Left renal pelvis (tissue), 4 donors: Measurements from ENCODE around the gene NAPG. TPM values are rescaled to one million over a fixed set of nuclear protein-coding genes. Genes with fewer than 3 reads are reported as not detected.
"Not testable (repeated sequence)": the region's sequence is repeated elsewhere in the genome, so short reads cannot be mapped to it uniquely, and the experiment has no call there.

ENCODE experiments used
- DNase-seq, 4 donors: peaks; one replicate each; pipeline ENCODE4 v3.0.0-alpha.2; 2013; ENCODE audit warnings: low read depth in 4 of 4, low spot score in 3 of 4
- polyA plus RNA-seq, 4 donors: library from polyadenylated mRNA; unstranded; fragments of 120-200 nt; gene quantifications; one replicate each; pipeline ENCODE4 v1.2.1, GENCODE V29; 2013; ENCODE audit not compliant: insufficient read length in 4 of 4

The NAPG gene
- polyA plus RNA-seq, 4 donors, result 22.5 to 26.3 (median 23.4) TPM

DNA sequence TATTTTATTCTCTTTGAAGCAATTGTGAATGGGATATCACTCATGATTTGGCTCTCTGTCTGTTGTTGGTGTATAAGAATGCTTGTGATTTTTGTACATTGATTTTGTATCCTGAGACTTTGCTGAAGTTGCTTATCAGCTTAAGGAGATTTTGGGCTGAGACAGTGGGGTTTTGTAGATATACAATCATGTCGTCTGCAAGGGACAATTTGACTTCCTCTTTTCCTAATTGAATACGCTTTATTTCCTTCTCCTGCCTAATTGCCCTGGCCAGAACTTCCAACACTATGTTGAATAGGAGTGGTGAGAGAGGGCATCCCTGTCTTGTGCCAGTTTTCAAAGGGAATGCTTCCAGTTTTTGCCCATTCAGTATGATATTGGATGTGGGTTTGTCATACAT is 48.6 kb downstream of the NAPG start:
- not testable (repeated sequence) for DNase-seq

DNA sequence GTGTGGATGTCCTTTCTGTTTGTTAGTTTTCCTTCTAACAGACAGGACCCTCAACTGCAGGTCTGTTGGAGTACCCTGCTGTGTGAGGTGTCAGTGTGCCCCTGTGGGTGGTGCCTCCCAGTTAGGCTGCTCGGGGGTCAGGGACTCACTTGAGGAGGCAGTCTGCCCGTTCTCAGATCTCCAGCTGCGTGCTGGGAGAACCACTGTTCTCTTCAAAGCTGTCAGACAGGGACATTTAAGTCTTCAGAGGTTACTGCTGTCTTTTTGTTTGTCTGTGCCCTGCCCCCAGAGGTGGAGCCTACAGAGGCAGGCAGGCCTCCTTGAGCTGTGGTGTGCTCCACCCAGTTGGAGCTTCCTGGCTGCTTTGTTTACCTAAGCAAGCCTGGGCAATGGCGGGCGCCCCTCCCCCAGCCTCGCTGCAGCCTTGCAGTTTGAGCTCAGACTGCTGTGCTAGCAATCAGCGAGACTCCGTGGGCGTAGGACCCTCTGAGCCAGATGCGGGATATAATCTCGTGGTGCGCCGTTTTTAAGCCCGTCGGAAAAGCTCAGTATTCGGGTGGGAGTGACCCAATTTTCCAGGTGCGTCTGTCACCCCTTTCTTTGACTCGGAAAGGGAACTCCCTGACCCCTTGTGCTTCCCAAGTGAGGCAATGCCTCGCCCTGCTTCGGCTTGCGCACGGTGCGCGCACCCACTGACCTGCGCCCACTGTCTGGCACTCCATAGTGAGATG is 52.2 kb downstream of the NAPG start:
- DNase-seq, result not testable (repeated sequence)

DNA sequence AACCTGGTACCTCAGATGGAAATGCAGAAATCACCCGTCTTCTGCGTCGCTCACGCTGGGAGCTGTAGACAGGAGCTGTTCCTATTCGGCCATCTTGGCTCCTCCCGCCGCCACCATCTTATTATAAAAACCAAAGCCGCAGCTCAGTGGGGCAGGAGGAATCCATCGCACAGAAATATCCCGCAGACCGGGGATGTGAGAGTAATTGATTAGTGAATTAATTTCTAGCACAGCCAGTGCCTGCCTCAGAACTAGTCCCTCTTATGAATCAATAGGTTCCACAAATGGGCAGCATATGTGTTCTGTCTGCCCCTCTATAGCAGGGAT is 52.7 kb downstream of the NAPG start:
- not testable (repeated sequence) for DNase-seq

DNA sequence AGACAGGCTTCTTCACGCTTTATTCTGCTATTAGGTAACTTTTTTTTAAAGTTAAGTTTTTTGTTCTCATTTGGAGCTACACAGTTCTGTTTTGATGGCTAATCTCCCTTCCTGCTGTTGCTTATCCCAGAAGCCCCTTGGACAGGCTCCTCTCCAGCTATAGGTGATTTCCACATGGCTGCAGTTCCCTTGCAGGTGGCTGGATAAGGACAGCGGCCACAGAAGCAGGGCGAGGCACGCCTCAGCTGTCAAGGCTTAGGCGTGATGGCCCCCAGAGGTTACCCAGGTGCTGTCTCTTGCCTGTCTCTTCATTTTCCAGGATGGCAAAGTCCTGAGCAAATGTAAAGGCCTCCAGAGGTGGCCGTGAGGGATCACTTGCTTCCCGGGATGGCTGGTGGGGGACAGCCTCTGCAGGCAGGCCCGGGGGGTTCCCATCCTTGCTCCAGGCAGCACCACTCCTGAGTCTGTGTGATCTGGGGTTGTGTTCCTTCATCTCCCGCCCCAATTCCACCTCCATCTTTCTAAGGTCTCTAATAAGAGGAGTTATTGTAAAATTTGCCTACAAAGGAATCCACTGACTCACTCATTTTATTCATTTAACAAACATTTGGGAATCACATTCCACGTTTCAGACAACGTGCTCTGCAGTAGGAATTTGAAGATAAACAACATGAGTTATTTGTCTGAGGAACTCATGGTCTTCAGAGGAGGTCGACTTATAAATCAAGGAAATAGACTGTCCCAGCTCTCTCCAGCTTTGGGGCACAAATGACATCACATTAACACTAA is 53.4 kb downstream of the NAPG start:
- DNase-seq, result no peak

DNA sequence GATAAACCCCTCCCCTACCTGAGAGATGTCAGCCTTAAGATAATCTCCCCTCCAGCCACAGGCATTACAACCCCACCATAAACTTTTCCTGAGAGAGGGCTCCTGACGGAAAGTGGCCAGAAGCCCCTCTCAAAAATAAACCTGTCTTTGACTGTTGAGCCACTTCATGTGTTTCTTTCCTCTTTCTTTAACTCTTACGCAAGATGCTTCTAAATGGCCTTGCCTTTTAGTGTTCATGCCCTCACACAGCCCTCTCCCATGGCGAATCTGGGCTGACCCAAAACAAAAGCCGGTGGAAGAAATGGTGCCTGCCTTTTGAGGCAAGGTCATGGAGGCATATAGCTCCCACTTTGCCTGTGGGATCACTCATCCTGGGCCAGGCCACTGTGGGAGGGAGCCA is 54.4 kb downstream of the NAPG start:
- no peak for DNase-seq

DNA sequence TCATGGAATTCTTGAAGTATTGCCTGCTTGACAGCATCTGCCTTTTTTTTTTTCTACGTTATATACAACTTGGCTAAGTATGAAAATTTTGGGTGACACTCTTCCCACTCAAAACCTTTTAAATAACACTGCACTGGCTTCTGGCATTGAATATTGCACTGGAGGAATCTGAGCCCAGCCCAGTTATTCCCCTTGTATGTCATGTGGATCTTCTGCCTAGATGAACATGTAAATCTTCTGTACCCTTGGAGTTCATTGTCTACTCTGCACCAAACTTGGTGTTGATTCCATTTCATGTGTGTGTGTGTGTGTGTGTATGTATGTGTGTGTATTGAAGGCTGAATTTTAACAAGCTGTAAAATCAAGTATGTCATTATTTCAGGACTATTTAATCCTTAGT is 59.4 kb downstream of the NAPG start:
- no peak for DNase-seq

DNA sequence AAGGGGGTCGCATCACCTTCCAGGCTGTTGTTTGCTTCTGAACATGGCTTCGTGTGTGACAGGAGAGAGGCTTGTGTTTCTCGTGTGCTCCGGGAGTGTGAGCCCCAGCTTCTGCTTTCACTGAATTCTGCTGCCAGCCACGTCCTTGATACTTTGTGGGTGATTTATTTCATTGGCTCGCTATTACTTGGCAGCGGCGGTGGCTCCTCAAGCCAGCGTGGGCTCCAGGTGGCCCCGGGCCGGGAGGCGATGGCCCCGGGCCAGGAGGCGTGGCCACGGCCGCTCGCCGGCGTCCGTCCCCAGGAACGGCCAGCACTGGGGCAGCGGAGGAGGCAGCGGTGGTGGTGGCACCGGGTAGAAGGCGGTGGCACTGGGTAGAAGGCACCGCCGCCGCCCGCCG is 63.1 kb downstream of the NAPG start:
- DNase-seq, result no peak

DNA sequence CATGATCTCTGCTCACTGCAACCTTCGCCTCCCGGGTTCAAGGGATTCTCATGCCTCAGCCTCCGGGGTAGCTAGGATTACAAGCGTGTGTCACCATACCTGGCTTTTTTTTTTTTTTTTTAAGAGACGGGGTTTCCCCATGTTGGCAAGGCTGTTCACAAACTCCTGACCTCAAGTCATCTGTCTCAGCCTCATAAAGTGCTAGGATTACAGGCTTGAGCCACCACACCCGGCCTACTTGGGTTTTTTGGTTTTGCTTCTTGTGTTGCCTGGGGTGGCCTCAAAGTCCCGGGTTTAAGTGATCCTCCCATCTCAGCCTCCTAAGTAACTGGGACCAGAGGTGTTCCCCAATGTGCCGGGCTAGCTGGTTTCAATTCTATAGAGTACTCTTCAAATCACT is 64.6 kb downstream of the NAPG start:
- no peak for DNase-seq

DNA sequence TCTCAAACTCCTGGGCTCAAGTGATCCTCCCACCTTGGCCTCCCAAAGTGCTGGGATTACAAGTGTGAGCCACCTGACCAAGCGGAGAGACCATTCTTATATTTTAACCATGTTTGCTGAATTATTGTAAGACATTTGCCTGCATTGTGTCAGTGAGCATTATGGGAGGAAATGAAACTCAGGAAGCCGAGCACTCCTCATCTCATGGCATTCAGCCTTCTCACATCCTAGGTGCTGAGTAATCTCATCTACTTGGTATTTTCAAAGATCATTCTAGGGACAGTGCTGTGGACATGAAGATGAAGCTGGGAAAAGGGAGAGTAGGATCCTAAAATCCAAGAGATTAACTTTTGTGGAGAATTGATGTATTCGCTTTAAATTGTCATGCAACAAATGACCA is 66.1 kb downstream of the NAPG start:
- no peak for DNase-seq

DNA sequence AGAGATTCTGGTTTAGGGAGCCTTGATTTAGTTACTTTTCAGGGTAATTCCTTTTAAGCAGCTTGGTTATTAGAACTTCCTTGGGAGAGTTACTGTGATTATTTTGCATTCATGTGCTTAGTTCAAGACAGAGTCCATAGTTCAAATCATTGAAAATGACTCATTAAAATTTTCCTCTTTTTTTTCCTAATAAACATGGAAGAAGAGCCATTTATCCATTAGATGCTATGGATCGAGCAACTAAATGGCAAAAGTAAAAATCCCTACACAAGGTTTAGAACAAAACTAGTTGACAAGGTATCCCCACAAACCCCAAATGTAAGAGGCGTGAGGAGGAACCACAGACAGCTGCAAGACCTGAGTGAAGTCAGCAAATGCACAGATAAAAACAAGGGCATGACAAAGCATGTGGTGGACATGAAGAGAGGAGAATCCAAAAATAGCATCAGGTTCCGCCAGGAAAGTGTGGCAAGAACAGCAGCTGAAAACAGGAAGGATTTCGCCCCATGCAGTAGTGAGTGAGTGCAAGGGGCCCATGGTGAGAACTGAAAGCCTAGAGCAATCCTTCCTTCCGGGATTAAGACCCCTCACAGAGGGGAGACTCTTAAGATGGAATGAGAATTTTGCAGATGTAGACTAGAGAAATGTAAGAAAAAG is 67.7 kb downstream of the NAPG start:
- DNase-seq, result not testable (repeated sequence)

DNA sequence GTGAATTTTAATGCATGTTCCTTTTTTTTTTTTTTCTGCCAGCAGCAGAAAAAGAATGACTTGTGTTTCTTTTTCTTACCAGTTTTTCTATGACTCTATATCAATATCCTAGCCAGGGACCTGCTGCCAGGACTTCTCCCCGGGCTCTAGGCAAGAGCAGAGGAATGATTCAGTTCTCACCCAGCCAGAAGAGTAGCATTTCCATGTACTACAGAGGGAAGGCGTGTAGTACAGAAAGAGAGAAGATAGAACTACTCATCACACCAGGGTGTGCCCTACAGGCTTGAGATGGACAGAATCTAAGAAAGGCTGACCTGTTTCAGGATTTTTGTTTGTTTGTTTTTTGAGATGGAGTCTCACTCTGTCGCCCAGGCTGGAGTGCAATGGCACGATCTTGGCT is 70.1 kb downstream of the NAPG start:
- DNase-seq, result not testable (repeated sequence)

DNA sequence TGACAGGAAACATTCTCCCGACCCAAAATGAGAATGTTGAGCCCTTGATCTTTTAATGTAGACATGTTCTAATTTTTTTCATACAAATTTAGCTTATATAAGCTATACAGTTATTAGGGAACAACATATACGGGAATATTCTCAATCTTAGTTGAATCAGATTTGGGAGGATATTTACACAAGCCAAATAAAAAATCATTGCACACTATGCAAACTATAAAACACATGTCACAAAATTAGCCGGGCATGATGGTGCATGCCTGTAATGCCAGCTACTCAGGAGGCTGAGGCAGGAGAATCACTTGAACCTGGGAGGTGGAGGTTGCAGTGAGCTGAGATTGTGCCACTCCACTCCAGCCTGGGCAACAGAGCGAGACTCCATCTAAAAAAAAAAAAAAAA is 71.9 kb downstream of the NAPG start:
- not testable (repeated sequence) for DNase-seq

DNA sequence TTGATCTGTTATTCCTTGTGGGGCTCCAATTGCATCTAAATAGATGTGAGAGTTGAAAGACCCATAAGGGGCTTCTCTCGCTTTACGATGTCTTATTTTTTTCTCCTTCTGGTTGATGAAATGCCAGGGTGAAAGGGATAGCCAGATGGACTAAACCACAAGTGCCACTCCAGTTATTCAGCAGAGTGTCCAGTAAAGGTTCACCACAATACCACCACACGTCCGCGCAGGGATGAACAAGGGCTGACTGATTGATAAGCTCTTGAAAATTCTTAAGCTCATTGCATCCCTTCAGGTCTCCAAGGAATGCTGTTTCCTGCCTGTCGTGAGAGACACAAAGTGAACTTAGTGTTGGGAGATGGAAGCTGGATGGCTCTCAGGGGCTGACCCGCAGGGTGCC is 74.9 kb downstream of the NAPG start:
- not testable (repeated sequence) for DNase-seq

Other genes starting within 250 kb of the NAPG start
- 100 to 1,000 TPM in 3 of 4 donors, 10 to 100 TPM in 1; 93.6 to 148 (median 104) TPM for gene APCDD1, start 71.4 kb upstream of the NAPG start, polyA plus RNA-seq